Lung (tissue), 12 donors: ENCODE results near the gene C11orf16. TPM values are rescaled to one million over a fixed set of nuclear protein-coding genes. Genes with fewer than 3 reads are reported as not detected.

Experiments
- ATAC-seq: fragments of 200-7000 bp; cut with Tn5 transposase; one replicate; pipeline ENCODE4 v1.9.1; 2020; ENCODE audit warnings: moderate number of reproducible peaks; ENCODE audit not compliant: insufficient read depth, low FRiP score
- DNase-seq, 3 donors: peaks; one replicate each; pipeline ENCODE4 v3.0.0-alpha.2; 2013 to 2017
- H3K27ac ChIP-seq, 2 donors: one replicate each; pipeline ENCODE4 v1.5.1; 2013; ENCODE audit warnings: mild to moderate bottlenecking in 2 of 2, moderate library complexity in 2 of 2, control low read depth in 1 of 2, inconsistent platforms in 1 of 2, low read depth in 1 of 2, low read length in 1 of 2
- H3K27me3 ChIP-seq, 3 donors: one replicate each; pipeline ENCODE4 v1.5.1; 2013; ENCODE audit warnings: low read length in 2 of 3; ENCODE audit not compliant: control insufficient read depth in 3 of 3, insufficient read depth in 3 of 3
- H3K36me3 ChIP-seq, 4 donors: one replicate each; pipeline ENCODE4 v1.5.1; 2013; ENCODE audit warnings: low read length in 4 of 4, mild to moderate bottlenecking in 1 of 4, moderate library complexity in 1 of 4; ENCODE audit not compliant: control insufficient read depth in 4 of 4, insufficient read depth in 4 of 4
- H3K4me1 ChIP-seq, 5 donors: one replicate each; pipeline ENCODE4 v1.5.1; 2013; ENCODE audit warnings: low read length in 5 of 5, mild to moderate bottlenecking in 2 of 5, moderate library complexity in 1 of 5; ENCODE audit not compliant: control insufficient read depth in 5 of 5, insufficient read depth in 5 of 5
- H3K4me3 ChIP-seq: one replicate; pipeline ENCODE4 v1.5.1; 2013; ENCODE audit warnings: mild to moderate bottlenecking, control low read depth, moderate library complexity
- H3K9ac ChIP-seq, 2 donors: one replicate each; pipeline ENCODE4 v1.5.1; 2013; ENCODE audit warnings: low read length in 2 of 2, control low read depth in 1 of 2; ENCODE audit not compliant: insufficient read depth in 1 of 2
- H3K9me3 ChIP-seq, 4 donors: one replicate each; pipeline ENCODE4 v1.5.1; 2013; ENCODE audit warnings: low read length in 3 of 4, mild to moderate bottlenecking in 1 of 4, moderate library complexity in 1 of 4; ENCODE audit not compliant: control insufficient read depth in 4 of 4, insufficient read depth in 3 of 4
- CTCF ChIP-seq: IDR thresholded peaks from 2 replicates; pipeline ENCODE4 v1.5.1; 2012; ENCODE audit warnings: mild to moderate bottlenecking; ENCODE audit errors: control extremely low read depth, extremely low read depth
- WGBS, 2 donors: extraction: QIAGEN DNeasy Blood & Tissue Kit; methylation state at CpG; one replicate each; pipeline ENCODE4 v1.1.7; 2013; 5-methylcytosine and 5-hydroxymethylcytosine counted together
- polyA plus RNA-seq, 2 donors: library from polyadenylated mRNA; stranded (reverse); fragments of 200-250 nt; gene quantifications; one replicate each; pipeline ENCODE4 v1.2.1, GENCODE V29; 2013
- total RNA-seq, 2 donors: library from RNA; depleted of rRNA in 1 of 2; stranded (reverse); fragments of >200 nt in 1 of 2; gene quantifications; one replicate each; pipeline ENCODE4 v1.2.1, GENCODE V29; 2014 to 2021
- donor health status: control.
- donor health status: control.
- donor health status: Bipolar disorder and iron deficiency.
- donor health status: healthy.
- donor health status: DM: yes; HTN: yes; CAD: no.

Gene C11orf16
- total and polyA plus RNA-seq, 4 donors = 1.9 to 14.0 (median 5.8) TPM

GRCh38 chr11:8934742-8935488 is 2.2 kb upstream of the C11orf16 start:
- H3K27me3 ChIP-seq = no peaks in the 10 kb centered on the region
- no peaks in the 10 kb centered on the region for H3K9me3 ChIP-seq
- ATAC-seq = no peak
- no peak overlapping the region for H3K27ac ChIP-seq
- 61 to 70% methylated on average over 14 of the region's 14 CpGs for WGBS, 2 donors
- no peak overlapping the region for H3K4me3 ChIP-seq
- DNase-seq = peak in 2 of 3 donors; percentile 15 to 29
- H3K9ac ChIP-seq = peak overlapping the region; percentile 11 to 42
- H3K4me1 ChIP-seq = no peaks in the 10 kb centered on the region
- no peaks in the 10 kb centered on the region for H3K36me3 ChIP-seq
- no peak for TF ChIP-seq CTCF

- Histone ChIP-seq H3K9ac (no peak overlapping the region), H3K4me1 (no peaks in the 10 kb centered on the region), H3K27ac (no peak overlapping the region), H3K27me3 (no peaks in the 10 kb centered on the region), H3K4me3 (no peak overlapping the region), H3K9me3 (no peaks in the 10 kb centered on the region), H3K36me3 (no peaks in the 10 kb centered on the region)
- WGBS, 2 donors = 93 to 97% methylated on average over 6 of the region's 6 CpGs
- no peak for DNase-seq
- ATAC-seq = no peak
- TF ChIP-seq CTCF = no peak
Measured at GRCh38 chr11:8933931-8934330, 1.2 kb upstream of the C11orf16 start.

- no peaks in the 10 kb centered on the region for H3K27me3 ChIP-seq
- TF ChIP-seq CTCF = no peak
- WGBS, 2 donors = 95 to 97% methylated on average over 12 of the region's 12 CpGs
- H3K4me1 ChIP-seq = no peaks in the 10 kb centered on the region
- no peak overlapping the region for H3K27ac ChIP-seq
- no peak overlapping the region for H3K9ac ChIP-seq
- DNase-seq (no peak), ATAC-seq (no peak)
- H3K4me3 ChIP-seq = no peak overlapping the region
- no peaks in the 10 kb centered on the region for H3K36me3 ChIP-seq
- H3K9me3 ChIP-seq = no peaks in the 10 kb centered on the region
Measured at GRCh38 chr11:8930456-8931175, 2.1 kb downstream of the C11orf16 start.
